Measurements from ENCODE around the gene CFLAR. TPM values are rescaled to one million over a fixed set of nuclear protein-coding genes. Genes with fewer than 3 reads are reported as not detected.
"Not testable (repeated sequence)": the region's sequence is repeated elsewhere in the genome, so short reads cannot be mapped to it uniquely, and the experiment has no call there.

The CFLAR gene
- total RNA-seq, 2 donors from 2014 or later: 140 to 142 TPM

GRCh38 chr2:201158111-201158929, 42.4 kb downstream of the CFLAR start:
- intact Hi-C loops (cut with DNase I): no loop called here
- no peak for DNase-seq (ENCODE audit: low spot score)

- intact Hi-C loops (cut with DNase I): loop anchor here in 1 of 2 donors (10.0 kb wide), 1 partner anchor 249 kb away; no protein-coding TSS in a partner anchor
- no peak for DNase-seq (ENCODE audit: low spot score)
These were observed 48.2 kb downstream of the CFLAR start for GRCh38 chr2:201164166-201164565.

- intact Hi-C loops (cut with DNase I): loop anchor here in 1 of 2 donors (10.0 kb wide), 1 partner anchor 253 kb away; no protein-coding TSS in a partner anchor
- no peak for DNase-seq (ENCODE audit: low spot score)
These were observed 51.6 kb downstream of the CFLAR start for GRCh38 chr2:201167546-201167945.

- intact Hi-C loops (cut with DNase I): loop anchor here in 1 of 2 donors (10.0 kb wide), 1 partner anchor 254 kb away; no protein-coding TSS in a partner anchor
- not testable (repeated sequence) for DNase-seq (ENCODE audit: low spot score)
These were observed 52.5 kb downstream of the CFLAR start for GRCh38 chr2:201168496-201168895.

- intact Hi-C loops (cut with DNase I): no loop called here
- DNase-seq (ENCODE audit: low spot score): no peak
These were observed 55.4 kb downstream of the CFLAR start for GRCh38 chr2:201171259-201171814.

DNA sequence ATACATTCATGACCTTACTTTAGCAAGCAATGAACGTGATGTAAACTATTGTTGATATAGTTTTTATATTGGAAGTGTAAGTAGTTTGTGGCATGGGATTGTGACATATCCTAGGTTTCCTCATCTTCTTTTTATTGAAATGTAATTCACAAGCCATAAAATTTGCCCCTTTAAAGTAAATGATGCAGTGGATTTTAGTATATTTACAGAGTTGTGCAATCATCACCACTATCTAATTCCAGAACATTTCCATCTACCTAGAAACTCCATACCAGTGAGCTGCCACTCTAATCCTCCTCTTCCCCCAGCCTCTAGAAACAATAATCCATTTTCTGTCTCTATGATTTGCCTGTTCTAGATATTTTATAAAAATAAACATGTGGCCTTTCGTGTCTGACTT, 56.3 kb downstream of the CFLAR start:
- intact Hi-C loops (cut with DNase I): no loop called here
- no peak for DNase-seq (ENCODE audit: low spot score)

GRCh38 chr2:201174687-201175086, 58.7 kb downstream of the CFLAR start:
- intact Hi-C loops (cut with DNase I): loop anchor here in 1 of 2 donors (5.0 kb wide), 1 partner anchor 272 kb away; no protein-coding TSS in a partner anchor
- DNase-seq (ENCODE audit: low spot score): no peak

GRCh38 chr2:201176081-201176481, 60.1 kb downstream of the CFLAR start:
- no peak for DNase-seq (ENCODE audit: low spot score)
- intact Hi-C loops (cut with DNase I): loop anchor here in 1 of 2 donors (5.0 kb wide), 1 partner anchor 274 kb away; no protein-coding TSS in a partner anchor

DNA sequence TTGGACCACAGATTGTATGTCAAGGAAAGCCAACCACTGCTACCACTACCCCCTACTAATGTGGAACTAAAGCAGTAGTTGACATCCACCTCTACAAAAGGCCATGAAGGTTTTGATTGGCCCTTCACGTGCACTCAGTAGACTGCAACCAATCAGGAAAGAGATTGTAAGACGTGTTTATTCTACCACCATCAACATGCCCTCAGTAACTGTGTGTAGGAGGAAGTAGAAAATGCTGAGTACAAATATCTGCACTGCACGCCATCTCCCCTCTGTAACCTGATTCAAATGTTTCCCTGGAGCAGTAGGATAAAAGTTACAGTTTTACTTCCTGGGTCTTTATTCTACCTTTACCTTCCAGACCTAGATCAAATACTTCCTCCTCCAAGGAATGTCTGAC, 64.0 kb downstream of the CFLAR start:
- intact Hi-C loops (cut with DNase I): no loop called here

DNA sequence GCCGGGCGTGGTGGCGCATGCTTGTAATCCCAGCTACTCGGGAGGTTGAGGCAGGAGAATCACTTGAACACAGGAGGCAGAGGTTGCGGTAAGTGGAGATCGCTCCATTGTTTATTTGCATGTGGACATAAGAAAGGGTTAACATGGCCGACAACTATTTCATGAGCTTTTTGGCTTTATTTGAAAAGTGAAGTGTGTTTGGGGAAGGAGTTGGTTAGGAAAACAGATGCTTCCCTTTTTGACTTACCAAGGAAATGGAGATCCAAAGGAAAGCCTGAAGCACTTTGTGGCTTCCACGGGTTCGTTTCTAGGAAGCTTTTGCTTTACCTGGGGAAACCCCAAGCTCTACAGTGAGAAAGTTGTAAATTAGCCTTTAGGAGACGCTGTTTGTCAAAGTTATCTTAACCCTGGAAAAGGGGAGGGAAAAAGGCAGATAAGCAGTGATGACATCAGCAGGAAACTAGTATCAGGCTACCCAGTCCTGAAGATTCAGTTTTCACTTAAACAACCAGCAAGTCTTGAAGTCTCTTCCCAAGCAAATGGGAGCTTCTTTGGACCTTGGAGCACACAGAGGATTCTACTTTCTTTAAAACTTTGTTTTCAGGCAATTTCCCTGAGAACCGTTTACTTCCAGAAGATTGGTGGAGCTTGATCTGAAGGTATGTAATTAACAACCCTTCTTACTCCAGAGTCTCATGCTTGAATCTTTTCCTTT, 66.8 kb downstream of the CFLAR start, which contains the start of gene CASP10:
TSS of gene CASP10 (plus strand) at position 492 of the 715 bp plus-strand sequence. CDS start 2,637 bp downstream, outside the sequence.
- intact Hi-C loops (cut with DNase I): no loop called here
- DNase-seq (ENCODE audit: low spot score): no peak

More for the DNA sequence above, 64.0 kb downstream of the CFLAR start:
- DNase-seq (ENCODE audit: low spot score): no peak

GRCh38 chr2:201183365-201183727, 67.4 kb downstream of the CFLAR start:
- intact Hi-C loops (cut with DNase I): no loop called here
- no peak for DNase-seq (ENCODE audit: low spot score)

GRCh38 chr2:201183835-201184234, 67.9 kb downstream of the CFLAR start:
- DNase-seq (ENCODE audit: low spot score); intact Hi-C loops (cut with DNase I): not testable (repeated sequence)

GRCh38 chr2:201184248-201184647, 68.3 kb downstream of the CFLAR start:
- intact Hi-C loops (cut with DNase I); DNase-seq (ENCODE audit: low spot score): not testable (repeated sequence)

DNA sequence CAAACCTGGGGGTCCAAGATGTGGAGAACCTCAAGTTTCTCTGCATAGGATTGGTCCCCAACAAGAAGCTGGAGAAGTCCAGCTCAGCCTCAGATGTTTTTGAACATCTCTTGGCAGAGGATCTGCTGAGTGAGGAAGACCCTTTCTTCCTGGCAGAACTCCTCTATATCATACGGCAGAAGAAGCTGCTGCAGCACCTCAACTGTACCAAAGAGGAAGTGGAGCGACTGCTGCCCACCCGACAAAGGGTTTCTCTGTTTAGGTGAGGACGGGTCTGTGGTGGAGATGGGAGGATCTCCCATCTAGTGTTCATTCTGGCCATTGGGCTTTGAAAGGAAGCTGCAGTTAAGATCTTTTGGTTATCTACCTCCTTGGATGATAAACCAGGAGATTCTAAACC, 69.9 kb downstream of the CFLAR start:
- intact Hi-C loops (cut with DNase I): loop anchor here in 1 of 2 donors (5.0 kb wide), 1 partner anchor 659 kb away; the partner anchor contains the start of gene SGO2
- no peak for DNase-seq (ENCODE audit: low spot score)

GRCh38 chr2:201186982-201187381, 71.0 kb downstream of the CFLAR start:
- intact Hi-C loops (cut with DNase I): loop anchor here in 1 of 2 donors (5.0 kb wide), 1 partner anchor 660 kb away; the partner anchor contains the start of gene SGO2
- DNase-seq (ENCODE audit: low spot score): no peak

DNA sequence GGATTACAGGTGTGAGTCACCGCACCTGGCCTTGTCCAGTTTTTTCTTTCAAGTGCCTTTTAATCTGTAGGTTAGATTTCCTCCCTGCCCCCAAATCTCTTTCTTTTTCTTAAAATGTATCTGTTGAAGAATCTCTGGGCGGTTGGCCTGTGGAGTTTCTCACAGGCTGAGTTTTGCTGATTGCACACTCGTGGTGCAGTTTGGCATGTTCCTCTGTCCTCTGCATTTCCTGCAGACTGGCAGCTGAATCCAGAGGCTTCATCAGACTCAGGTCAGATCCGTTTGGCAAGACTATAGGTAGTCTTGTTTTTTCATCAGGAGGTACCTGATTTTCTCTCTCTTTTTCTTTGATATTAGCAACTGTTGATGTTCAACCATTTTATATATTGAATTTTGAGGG, 72.5 kb downstream of the CFLAR start:
- intact Hi-C loops (cut with DNase I): loop anchor here in 1 of 2 donors (5.0 kb wide), 1 partner anchor 661 kb away; the partner anchor contains the start of gene SGO2
- DNase-seq (ENCODE audit: low spot score): no peak

DNA sequence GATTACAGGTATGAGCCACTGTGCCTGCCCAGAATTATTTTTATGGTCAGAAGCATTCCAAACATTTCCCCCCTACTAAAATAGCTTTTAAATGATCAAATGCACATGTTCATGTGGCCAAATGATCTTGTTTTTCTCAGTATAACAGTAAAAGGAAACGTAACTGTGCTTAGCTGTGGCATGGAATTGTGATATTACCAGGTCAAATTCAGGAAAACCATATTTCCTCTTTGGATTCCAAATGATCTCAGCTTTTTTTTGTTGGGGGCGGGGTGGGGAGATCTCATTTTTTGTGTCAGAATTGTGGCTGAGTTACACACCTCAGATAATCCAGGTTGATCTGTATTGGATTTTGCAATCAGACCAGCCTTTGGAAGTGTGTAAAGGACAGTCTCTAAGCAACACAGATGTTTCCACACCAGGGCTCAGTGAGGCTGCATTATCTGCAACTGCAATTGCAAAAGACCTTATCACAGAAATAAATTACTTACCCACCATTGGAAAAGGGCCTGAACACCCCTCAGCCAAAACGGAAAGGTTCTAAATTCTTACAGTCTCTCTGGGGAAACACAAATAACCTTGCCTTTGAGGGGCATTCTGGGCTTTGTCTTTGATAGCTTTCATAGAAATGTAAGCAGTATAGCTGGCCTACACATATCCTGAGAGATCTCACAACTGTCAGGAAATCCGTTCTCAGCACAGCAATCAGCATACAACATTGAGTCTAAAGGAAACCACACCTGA, 75.3 kb downstream of the CFLAR start:
- no peak for DNase-seq (ENCODE audit: low spot score)
- intact Hi-C loops (cut with DNase I): no loop called here

GRCh38 chr2:201194097-201194496, 78.1 kb downstream of the CFLAR start:
- intact Hi-C loops (cut with DNase I): no loop called here
- no peak for DNase-seq (ENCODE audit: low spot score)

DNA sequence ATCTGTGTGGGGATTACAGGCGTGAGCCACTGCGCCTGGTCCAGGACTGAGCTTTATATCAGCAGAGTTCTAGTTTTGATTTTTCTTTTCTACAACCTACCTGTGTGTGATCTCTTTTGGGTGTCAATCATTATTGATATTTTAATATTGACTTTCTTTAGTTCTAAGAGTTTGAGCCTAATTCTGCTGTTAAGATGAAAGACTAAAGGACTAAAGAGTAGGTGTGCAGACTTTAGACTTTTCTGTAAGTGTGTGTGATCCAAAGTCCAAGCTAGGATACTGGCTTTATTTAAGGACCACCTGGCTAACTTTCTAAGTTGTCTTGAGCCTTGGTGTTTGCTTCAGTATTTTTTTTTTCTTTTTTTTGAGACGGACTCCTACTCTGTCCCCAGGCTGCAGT, 79.4 kb downstream of the CFLAR start:
- no peak for DNase-seq (ENCODE audit: low spot score)
- intact Hi-C loops (cut with DNase I): no loop called here
